Stimulated activated CD8-positive, alpha-beta memory T cell treated with anti-CD3 and anti-CD28 coated beads, Interleukin-12 subunit alpha, Interleukin-12 subunit beta, amount 100 ng/mL, for 1 hour (primary cell): ENCODE measurements around the gene IFFO2.

Source experiments
- DNase-seq: peaks from one replicate; pipeline ENCODE4 v3.0.0-alpha.2; 2020; ENCODE audit warnings: low read depth

Gene IFFO2

DNA sequence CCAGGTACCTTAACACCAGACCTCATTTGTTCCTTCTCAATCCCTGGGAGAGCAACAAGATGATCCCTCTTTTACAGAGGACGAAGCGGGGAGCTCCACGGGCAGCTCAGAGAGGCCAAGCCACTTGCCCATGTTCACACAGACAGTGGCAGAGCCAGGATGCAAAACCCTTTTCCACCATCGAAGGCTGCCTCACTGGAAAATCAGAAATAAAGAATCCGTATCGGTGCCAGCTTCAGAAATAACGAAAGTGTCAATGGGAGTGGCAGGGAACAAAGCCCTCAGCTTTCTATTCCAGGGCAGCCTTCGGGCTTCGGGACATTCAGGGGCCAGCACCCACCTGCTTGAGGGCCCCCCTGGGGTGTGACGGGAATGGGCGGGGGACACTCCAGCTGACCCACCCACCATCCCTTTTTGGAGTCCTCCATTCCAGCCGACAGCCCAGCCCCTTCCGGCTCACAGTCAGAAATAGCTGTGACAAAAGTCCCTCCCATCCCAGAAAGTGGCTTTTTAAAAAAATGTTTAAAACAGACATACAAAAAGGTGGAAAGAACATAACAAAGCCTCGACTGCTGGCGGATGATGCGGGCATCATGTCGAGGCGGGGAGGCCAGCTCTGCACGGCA is 6.0 kb downstream of the IFFO2 start:
- DNase-seq: no peak

GRCh38 chr1:18949686-18950400 is 6.6 kb downstream of the IFFO2 start:
- no peak for DNase-seq

GRCh38 chr1:18948913-18949685 is 7.4 kb downstream of the IFFO2 start:
- DNase-seq: no peak

DNA sequence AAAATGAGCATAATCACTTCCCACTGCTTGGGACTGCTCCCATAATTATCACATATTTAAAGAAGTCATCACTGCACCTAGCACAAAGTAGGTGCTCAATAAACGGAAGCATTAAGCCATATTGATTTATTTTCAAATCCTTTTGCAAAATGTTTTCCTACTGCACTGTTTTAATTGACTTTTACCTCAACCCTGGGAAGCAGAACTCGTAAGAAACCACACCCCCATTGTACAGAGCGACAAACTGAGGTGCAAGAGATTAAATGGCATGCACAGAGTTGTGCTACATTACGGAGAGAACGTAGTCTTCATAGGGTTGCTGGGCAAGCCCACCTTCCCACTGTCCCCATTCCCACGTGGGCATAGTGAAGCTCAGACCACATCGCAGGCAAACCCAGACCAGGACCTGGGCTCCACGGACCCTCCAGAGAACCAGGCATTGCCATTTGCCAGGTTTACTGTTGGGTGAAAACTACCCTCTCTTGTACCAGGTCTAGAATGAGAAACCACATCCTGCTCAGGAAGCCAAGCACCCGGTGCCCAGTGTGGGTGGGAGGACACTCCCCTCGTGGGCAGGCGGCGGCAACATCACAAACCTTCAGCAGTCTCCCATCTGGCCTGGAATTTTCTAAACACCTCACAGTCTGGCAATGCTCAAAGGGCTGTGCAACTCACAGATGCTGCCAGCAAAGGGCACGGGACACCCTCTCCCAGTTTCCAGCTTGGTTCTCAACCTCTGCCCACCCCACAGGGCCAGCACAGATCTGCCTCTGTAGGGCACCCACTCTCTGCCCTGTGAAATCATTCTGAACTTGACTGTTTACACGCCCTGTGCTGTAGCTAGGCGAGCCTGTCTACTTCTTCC is 8.2 kb downstream of the IFFO2 start:
- peak; percentile 50 for DNase-seq

DNA sequence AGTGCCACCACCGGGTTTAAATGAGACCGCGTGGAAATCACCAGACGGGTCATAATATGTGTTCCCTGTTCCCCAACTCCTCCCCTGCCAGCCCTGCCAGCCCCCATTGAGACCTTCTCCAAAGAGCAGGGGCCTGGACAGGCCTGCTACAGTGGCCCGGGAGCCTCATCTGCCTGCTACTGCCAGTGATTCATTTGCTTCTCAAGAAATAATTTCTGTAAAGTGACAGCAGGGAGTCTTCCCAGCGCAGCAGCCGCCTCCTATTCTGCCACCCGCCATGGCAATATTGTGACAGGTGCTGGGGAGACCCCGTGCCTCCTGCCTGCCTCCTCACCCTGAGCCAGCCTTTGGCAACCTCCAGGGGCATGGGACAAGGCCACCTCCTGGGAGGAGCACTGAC is 8.9 kb downstream of the IFFO2 start:
- no peak for DNase-seq

- no peak for DNase-seq
These were observed 9.7 kb downstream of the IFFO2 start for GRCh38 chr1:18946550-18947381.

DNA sequence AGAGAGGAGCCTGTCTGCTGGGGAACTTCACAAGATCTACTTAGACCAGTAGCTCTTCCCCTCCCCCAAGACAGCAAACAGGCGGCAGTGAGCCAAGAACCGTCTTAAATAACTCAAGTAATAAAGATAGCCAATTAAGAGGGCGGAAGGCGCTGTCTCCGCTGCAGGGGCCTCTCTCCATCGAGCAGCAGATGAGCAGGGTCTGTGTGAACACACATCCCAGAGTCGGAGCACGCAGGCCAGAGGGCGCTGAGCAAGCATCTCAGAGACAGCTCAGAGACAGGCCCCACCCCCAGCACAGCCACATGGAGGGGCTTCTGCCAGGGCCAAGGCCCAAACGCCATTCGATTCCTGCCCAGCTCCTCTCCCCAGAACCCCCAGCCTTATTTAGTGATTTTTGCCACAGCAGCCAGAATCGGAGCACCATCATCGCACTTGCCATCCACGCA is 11.1 kb downstream of the IFFO2 start:
- no peak for DNase-seq

DNA sequence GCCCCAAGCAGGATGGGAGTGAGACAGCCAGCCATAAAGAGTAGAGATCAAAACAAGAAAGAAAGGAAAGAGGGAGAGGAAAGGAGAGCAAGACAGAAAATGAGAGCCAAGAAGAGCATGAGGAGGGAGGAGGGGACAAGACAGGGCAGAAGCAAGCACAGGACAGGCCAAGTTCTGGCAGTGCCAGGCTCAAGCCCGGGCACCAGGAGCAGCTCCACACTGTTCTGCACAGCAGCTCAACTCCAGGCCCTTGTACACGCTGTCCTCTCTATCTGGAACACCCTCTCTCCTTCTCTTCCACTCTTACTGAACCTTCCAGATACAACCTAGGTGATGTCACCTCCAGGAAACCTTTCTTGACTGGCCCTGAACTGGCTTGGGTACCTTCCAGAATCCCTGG is 11.7 kb downstream of the IFFO2 start:
- no peak for DNase-seq

DNA sequence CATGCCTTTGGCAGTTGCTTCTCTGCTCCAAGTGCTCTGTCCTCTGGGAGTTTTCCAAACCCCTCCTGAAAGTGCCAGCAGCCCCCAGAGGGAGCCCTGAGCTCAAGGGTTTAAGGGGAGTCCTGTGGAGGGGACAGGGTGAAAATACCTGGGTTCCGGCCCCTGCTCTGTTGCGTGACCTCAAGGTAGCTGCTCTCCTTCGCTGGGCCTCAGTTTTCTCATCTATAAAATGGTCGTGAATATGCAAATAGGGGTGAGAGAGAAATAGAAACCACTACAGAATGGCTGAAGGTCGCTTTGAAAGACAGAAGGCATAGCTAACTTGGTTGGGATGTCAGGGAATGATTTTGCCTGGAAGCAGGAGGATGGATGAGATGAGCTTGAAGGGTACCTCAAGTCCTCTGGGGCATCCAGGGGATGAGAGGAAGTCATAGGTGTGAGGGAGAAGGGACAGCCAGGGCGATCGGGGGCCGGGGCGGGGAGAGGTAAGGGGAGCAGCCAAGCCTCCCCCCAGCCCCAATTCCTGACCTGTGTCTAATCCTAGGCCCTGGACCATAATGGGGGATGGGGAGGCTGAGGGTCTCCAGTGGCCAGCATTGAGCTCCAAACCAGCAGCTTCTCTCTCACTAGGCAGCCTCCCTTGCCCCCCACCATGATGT is 12.4 kb downstream of the IFFO2 start:
- no peak for DNase-seq

DNA sequence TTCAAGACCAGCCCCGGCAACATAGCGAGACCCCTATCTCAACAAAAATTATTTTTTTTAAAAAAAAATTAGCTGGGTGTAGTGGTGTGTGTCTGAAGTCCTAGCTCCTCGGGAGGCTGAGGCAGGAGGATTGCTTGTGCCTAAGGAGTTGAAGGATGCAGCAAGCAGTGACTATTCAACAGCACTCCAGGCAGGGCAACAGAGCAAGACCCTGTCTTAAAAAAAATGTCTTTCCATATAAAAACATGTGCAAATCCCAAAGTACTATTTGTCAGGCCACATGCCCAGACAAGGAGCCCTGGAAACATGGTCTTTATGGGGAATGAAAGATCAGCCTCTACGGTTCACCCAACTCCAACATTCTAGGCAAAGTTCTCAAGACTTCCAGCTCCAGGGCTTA is 13.3 kb downstream of the IFFO2 start:
- no peak for DNase-seq

GRCh38 chr1:18942340-18942739 is 14.1 kb downstream of the IFFO2 start:
- DNase-seq: no peak

DNA sequence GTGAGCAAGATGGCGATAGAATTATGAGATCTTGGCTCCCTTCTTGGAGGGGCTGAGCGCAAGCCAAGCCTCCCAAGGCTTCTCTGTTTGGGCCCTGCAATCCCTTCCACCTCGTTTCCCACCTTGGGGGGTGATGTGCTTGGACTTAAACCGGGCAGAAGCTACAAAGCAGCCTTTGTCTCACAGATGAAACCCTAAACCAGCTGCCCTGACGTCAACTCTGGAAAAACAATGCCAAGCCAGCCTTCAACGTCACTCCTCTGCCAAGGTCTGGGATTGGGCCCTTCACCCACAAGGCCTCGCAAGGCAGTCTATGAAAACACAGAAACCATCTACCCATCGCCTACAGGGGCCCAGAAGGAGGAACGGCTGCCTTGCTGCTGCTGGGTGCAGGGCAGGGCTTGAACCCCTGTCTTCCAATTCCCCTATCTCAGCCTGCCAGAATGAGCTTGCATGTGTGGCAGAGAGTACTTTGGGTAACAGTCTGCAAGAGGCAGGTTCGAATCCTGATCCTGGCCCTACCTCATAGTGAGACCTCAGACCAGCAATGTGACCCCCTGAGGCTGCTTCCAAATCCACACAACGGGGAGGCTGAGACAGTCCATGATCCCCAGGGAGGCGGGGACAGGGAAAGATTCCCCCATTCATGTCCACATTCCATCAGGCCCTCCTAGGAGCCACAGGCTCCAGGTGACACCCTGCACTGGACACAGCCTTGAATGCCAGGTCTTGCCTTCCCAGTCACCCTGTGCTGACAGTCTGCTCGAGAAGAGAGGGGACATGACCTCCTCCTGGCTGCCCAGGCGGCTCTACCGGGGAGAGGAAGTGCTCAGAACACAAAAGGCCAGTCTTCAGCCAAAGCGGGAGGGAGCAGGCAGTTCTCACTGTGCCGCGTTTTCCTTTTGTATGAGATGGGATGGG is 15.0 kb downstream of the IFFO2 start:
- no peak for DNase-seq

GRCh38 chr1:18940303-18941020 is 16.0 kb downstream of the IFFO2 start:
- no peak for DNase-seq

DNA sequence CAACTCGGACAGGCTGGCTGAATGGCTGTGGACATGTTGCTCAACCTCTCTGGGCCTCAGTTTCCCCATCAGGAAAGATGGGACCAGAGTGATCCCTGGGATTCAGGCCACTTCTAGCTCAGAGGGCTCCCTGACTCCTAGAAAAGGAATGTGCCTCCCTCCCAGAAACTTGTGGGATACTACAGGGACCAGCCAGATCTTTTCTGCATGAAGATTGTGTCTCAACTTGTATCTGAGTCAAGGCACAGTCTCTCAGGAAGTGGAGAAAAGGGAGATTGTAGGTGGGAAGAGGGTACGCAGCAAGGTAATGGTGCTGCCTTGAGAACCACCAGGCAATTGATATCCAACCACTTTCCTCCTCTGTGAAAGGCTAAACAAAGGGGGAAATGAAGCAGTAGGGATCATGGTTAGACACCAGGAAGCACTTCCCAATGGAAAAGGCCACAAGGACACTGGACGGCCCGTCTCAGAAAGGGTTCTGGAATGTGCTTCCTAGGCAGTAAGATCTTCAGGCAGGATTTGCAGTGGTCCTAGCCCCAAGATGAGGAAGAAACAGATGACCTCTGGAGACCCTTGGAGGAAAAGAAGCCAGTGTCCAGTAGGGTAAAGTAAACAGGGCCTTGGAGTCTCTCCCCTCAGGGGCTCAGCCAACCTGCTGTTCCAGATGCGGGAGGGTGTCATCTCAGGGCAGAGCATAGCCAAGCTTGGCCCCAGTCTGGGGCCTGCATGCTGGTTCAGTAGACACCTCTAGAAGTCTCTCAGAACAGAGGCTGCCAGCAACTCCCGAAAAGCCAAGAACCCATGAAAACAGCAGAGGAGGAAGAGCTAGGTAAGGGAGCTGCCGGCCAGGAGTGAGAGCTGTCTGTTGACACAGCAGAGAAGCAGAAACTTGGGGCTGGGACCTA is 16.8 kb downstream of the IFFO2 start:
- no peak for DNase-seq

- DNase-seq: no peak
These were observed 17.8 kb downstream of the IFFO2 start for GRCh38 chr1:18938707-18939070.

- DNase-seq: no peak
These were observed 18.3 kb downstream of the IFFO2 start for GRCh38 chr1:18938008-18938706.

GRCh38 chr1:18937539-18937938 is 18.9 kb downstream of the IFFO2 start:
- no peak for DNase-seq
